ENCODE results near the gene GOLGB1. TPM values are rescaled to one million over a fixed set of nuclear protein-coding genes. Genes with fewer than 3 reads are reported as not detected.
A peak's percentile ranks its signal among the peaks of the same experiment; 100 is the strongest.
"Not testable (repeated sequence)": the region's sequence is repeated elsewhere in the genome, so short reads cannot be mapped to it uniquely, and the experiment has no call there.

GOLGB1 gene
- total RNA-seq (2014; rRNA removed; shearing (Covaris generic)), result 20.0 and 31.8 TPM in 2 replicates

- peak; percentile 100 for DNase-seq (ENCODE audit: low spot score)
Observed at GRCh38 chr3:121749276-121750086, at the start of gene GOLGB1. Gene GOLGB1, minus strand, starts transcription at chr3:121749741. Its CDS starts 18,770 bp downstream, at chr3:121730971.

GRCh38 chr3:121796970-121797369 is 47.4 kb upstream of the GOLGB1 start:
- DNase-seq (ENCODE audit: low spot score), result no peak

- no peak for DNase-seq (ENCODE audit: low spot score)
Observed at GRCh38 chr3:121794264-121794983, 44.9 kb upstream of the GOLGB1 start.

- DNase-seq (ENCODE audit: low spot score), result no peak
Observed at GRCh38 chr3:121793078-121793477, 43.5 kb upstream of the GOLGB1 start.

GRCh38 chr3:121786485-121786884 is 36.9 kb upstream of the GOLGB1 start:
- no peak for DNase-seq (ENCODE audit: low spot score)

GRCh38 chr3:121782784-121783183 is 33.2 kb upstream of the GOLGB1 start:
- DNase-seq (ENCODE audit: low spot score), result not testable (repeated sequence)

- no peak for DNase-seq (ENCODE audit: low spot score)
Observed at GRCh38 chr3:121781611-121782010, 32.1 kb upstream of the GOLGB1 start.

GRCh38 chr3:121775095-121775494 is 25.6 kb upstream of the GOLGB1 start:
- DNase-seq (ENCODE audit: low spot score), result not testable (repeated sequence)

- no peak for DNase-seq (ENCODE audit: low spot score)
Observed at GRCh38 chr3:121769246-121769645, 19.7 kb upstream of the GOLGB1 start.

GRCh38 chr3:121768452-121768851 is 18.9 kb upstream of the GOLGB1 start:
- no peak for DNase-seq (ENCODE audit: low spot score)

GRCh38 chr3:121759541-121760202 is 10.1 kb upstream of the GOLGB1 start:
- no peak for DNase-seq (ENCODE audit: low spot score)

- no peak for DNase-seq (ENCODE audit: low spot score)
Observed at GRCh38 chr3:121758727-121759450, 9.3 kb upstream of the GOLGB1 start.

- no peak for DNase-seq (ENCODE audit: low spot score)
Observed at GRCh38 chr3:121757812-121758545, 8.4 kb upstream of the GOLGB1 start.

- DNase-seq (ENCODE audit: low spot score), result no peak
Observed at GRCh38 chr3:121757087-121757811, 7.7 kb upstream of the GOLGB1 start.

- DNase-seq (ENCODE audit: low spot score), result no peak
Observed at GRCh38 chr3:121752772-121753171, 3.2 kb upstream of the GOLGB1 start.

- DNase-seq (ENCODE audit: low spot score), result no peak
Observed at GRCh38 chr3:121752261-121752660, 2.7 kb upstream of the GOLGB1 start.

- DNase-seq (ENCODE audit: low spot score), result peak; percentile 51
Observed at GRCh38 chr3:121750087-121750415, 510 bp upstream of the GOLGB1 start.

GRCh38 chr3:121748680-121749275 is 763 bp downstream of the GOLGB1 start:
- peak; percentile 91 for DNase-seq (ENCODE audit: low spot score)

GRCh38 chr3:121747976-121748375 is 1.6 kb downstream of the GOLGB1 start:
- DNase-seq (ENCODE audit: low spot score), result no peak

GRCh38 chr3:121743106-121743505 is 6.4 kb downstream of the GOLGB1 start:
- not testable (repeated sequence) for DNase-seq (ENCODE audit: low spot score)
